NCI-H128 (cell line): ENCODE data around the gene PRKAG2.
"Not testable (repeated sequence)": the region's sequence is repeated elsewhere in the genome, so short reads cannot be mapped to it uniquely, and the experiment has no call there.

Experiments
- DNase-seq: peaks from one replicate; lab custom pipeline; 2025; ENCODE audit not compliant: unreplicated experiment; lab: John Stamatoyannopoulos, UW

The PRKAG2 gene

GRCh38 chr7:151754688-151755130 lies 122.2 kb downstream of the PRKAG2 start:
- no peak for DNase-seq

- no peak for DNase-seq
These were observed 122.7 kb downstream of the PRKAG2 start for GRCh38 chr7:151754142-151754590.

GRCh38 chr7:151752816-151753595 lies 123.9 kb downstream of the PRKAG2 start:
- no peak for DNase-seq

- no peak for DNase-seq
These were observed 124.9 kb downstream of the PRKAG2 start for GRCh38 chr7:151752037-151752436.

GRCh38 chr7:151748733-151749132 lies 128.2 kb downstream of the PRKAG2 start:
- no peak for DNase-seq

- DNase-seq = not testable (repeated sequence)
These were observed 128.9 kb downstream of the PRKAG2 start for GRCh38 chr7:151748021-151748420.

- no peak for DNase-seq
These were observed 131.2 kb downstream of the PRKAG2 start for GRCh38 chr7:151745706-151746105.

GRCh38 chr7:151744656-151745638 lies 132.0 kb downstream of the PRKAG2 start:
- DNase-seq = no peak

GRCh38 chr7:151744051-151744580 lies 132.8 kb downstream of the PRKAG2 start:
- no peak for DNase-seq

- no peak for DNase-seq
These were observed 133.4 kb downstream of the PRKAG2 start for GRCh38 chr7:151743481-151743983.

- no peak for DNase-seq
These were observed 134.0 kb downstream of the PRKAG2 start for GRCh38 chr7:151742713-151743480.

GRCh38 chr7:151741585-151741984 lies 135.3 kb downstream of the PRKAG2 start:
- DNase-seq = no peak

- no peak for DNase-seq
These were observed 136.6 kb downstream of the PRKAG2 start for GRCh38 chr7:151740081-151740851.

- no peak for DNase-seq
These were observed 138.0 kb downstream of the PRKAG2 start for GRCh38 chr7:151738925-151739324.

GRCh38 chr7:151736403-151736909 lies 140.5 kb downstream of the PRKAG2 start:
- no peak for DNase-seq

GRCh38 chr7:151735851-151736402 lies 141.0 kb downstream of the PRKAG2 start:
- DNase-seq = no peak

- DNase-seq = no peak
These were observed 141.6 kb downstream of the PRKAG2 start for GRCh38 chr7:151735186-151735850.

GRCh38 chr7:151732834-151733592 lies 143.9 kb downstream of the PRKAG2 start:
- DNase-seq = no peak
